Bronchial epithelial cell (primary cell): ENCODE results near the gene SLC5A5. TPM values are rescaled to one million over a fixed set of nuclear protein-coding genes. Genes with fewer than 3 reads are reported as not detected.

ENCODE experiments used
- DNase-seq: peaks from one replicate; pipeline ENCODE4 v3.0.0-alpha.2; 2010; ENCODE audit warnings: low read depth
- FAIRE-seq: peaks from 2 replicates; lab custom pipeline; 2011; peaks lifted over from hg19 to GRCh38; lab: Jason Lieb, UNC
- H3K27me3 ChIP-seq: 2 replicates; pipeline ENCODE4 v1.5.1; 2011; ENCODE audit warnings: low read length; ENCODE audit not compliant: control insufficient read depth, insufficient read depth
- H3K36me3 ChIP-seq: 2 replicates; pipeline ENCODE4 v1.5.1; 2011; ENCODE audit warnings: low read length; ENCODE audit not compliant: control insufficient read depth, insufficient read depth
- H3K4me3 ChIP-seq: 2 replicates; pipeline ENCODE4 v1.5.1; 2011; ENCODE audit warnings: mild to moderate bottlenecking, low read depth, low read length, control low read depth
- CTCF ChIP-seq: IDR thresholded peaks from 2 replicates; pipeline ENCODE4 v1.5.1; 2011; ENCODE audit warnings: mild to moderate bottlenecking, moderate library complexity, low read length, control low read depth, inconsistent platforms; ENCODE audit not compliant: insufficient read depth, severe bottlenecking
- total RNA-seq: library from RNA; depleted of rRNA; stranded (reverse); fragments of >200 nt; gene quantifications from 2 replicates; pipeline ENCODE4 v1.2.1, GENCODE V29; 2014

SLC5A5 gene
- total RNA-seq, 1 donor from 2014 or later: under 0.01 TPM

DNA sequence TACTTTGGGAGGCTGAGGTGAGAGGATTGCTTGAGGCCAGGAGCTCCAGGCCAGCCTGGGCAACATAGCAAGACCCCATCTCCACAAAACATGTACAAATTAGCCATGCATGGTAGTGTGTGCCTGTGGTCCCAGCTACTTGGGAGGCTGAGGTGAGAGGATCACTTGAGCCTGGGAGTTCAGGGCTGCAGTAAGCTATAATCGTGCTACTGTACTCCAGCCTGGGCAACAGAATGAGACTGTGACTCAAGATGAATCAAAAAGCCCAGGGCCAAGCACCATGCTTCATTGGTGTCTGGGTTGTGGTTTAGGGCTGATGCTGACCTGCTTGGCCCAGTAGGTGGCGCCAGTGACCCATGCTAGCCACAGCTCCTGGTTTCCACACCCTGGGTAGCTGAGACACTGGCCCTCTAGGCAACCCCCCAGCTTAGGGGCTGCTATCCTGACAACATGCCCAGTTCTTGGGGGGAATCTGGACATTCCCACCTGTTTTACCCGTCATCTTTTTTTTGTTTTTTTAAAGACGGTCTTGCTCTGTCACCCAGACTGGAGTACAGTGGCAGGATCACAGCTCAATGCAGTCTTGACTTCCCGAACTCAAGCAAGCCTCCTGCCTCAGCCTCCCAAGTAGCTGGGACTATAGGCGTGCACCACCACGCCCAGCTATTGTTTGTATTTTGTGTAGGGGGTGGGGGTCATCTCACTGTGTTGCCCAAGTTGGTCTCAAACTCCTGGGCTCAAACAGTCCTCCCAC lies 66.5 kb downstream of the SLC5A5 start:
- FAIRE-seq (peak; percentile 72), DNase-seq (peak; percentile 89)
- peak; percentile 99 for TF ChIP-seq CTCF
- Histone ChIP-seq H3K4me3 (no peak overlapping the region), H3K36me3 (peaks cover 4% of the 10 kb centered on the region), H3K27me3 (no peaks in the 10 kb centered on the region)

GRCh38 chr19:17942181-17942580 lies 70.4 kb downstream of the SLC5A5 start:
- Histone ChIP-seq H3K36me3 (peaks cover 5% of the 10 kb centered on the region), H3K27me3 (no peaks in the 10 kb centered on the region), H3K4me3 (no peak overlapping the region)
- no peak for TF ChIP-seq CTCF
- FAIRE-seq (no peak), DNase-seq (no peak)

GRCh38 chr19:17942582-17943273 lies 71.0 kb downstream of the SLC5A5 start:
- peaks cover 5% of the 10 kb centered on the region for H3K36me3 ChIP-seq
- no peak overlapping the region for H3K4me3 ChIP-seq

DNA sequence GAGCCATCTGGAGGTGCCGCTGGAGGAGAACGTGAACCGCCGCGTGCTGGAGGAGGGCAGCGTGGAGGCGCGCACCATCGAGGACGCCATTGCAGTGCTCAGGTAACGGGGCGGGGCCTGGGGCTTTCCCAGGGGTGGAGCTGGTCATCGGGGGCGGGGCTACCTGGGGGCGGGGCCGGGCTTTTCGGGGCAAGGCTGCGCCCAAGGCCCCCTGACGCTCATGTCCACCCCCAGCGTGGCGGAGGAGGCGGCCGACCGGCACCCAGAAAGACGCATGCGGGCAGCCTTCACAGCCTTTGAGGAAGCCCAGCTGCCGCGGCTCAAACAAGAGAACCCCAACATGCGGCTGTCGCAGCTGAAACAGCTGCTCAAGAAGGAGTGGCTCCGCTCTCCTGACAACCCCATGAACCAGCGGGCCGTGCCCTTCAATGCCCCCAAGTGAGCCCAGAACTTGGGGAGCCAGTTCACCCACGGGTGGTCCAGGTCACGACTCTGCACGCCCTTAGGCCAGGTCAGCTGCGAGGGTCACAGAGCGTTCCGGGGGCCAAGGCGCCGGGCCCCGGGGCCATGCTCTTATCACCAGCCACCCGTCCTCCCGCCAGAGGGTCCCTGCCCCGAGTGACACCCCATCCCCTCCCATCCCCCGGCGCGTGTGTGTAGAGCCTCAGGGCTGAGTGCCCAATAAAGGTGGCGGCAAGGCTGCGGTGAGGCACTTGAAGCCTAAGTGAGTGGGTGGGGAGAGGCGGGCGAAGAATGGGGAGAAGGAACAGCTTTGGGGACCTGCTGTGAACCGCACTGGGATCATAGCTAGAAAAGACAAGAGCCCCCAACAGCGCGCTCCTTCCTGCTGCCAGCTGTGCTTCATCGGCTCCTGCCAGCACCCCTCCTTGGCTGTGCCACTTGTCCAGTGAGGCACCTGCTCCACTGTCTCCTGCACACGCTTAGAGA lies 71.8 kb downstream of the SLC5A5 start:
- Histone ChIP-seq H3K4me3 (no peak overlapping the region), H3K27me3 (no peaks in the 10 kb centered on the region), H3K36me3 (peaks cover 5% of the 10 kb centered on the region)
- FAIRE-seq (no peak), DNase-seq (no peak)
- TF ChIP-seq CTCF: no peak

More at GRCh38 chr19:17942582-17943273, 71.0 kb downstream of the SLC5A5 start:
- DNase-seq (no peak), FAIRE-seq (no peak)
- TF ChIP-seq CTCF: no peak
- no peaks in the 10 kb centered on the region for H3K27me3 ChIP-seq

- no peak for TF ChIP-seq CTCF
- peak; percentile 99 for FAIRE-seq
- peak; percentile 83 for DNase-seq
- Histone ChIP-seq H3K36me3 (peaks cover 5% of the 10 kb centered on the region), H3K27me3 (peaks cover 5% of the 10 kb centered on the region), H3K4me3 (no peak overlapping the region)
Observed at GRCh38 chr19:17944301-17944700, 72.6 kb downstream of the SLC5A5 start.

Other genes with a start within 250 kb of the SLC5A5 start
- under 0.01 TPM in 1 of 2 replicates, not detected in the other for gene UNC13A, start 183.6 kb upstream of the SLC5A5 start, total RNA-seq
- gene MAP1S, start 152.5 kb upstream of the SLC5A5 start, total RNA-seq: 3.7 and 15.9 TPM in 2 replicates
- gene FCHO1, start 120.5 kb upstream of the SLC5A5 start, total RNA-seq: 0.26 and 0.90 TPM in 2 replicates
- 11.6 and 27.4 TPM in 2 replicates for gene B3GNT3, start 76.8 kb upstream of the SLC5A5 start, total RNA-seq
- gene INSL3, start 50.4 kb upstream of the SLC5A5 start, total RNA-seq: not detected in 2 replicates
- gene JAK3, start 24.0 kb upstream of the SLC5A5 start, total RNA-seq: 0.26 TPM in 2 replicates
- 1,530 and 1,590 TPM in 2 replicates for gene RPL18A, start 12.0 kb upstream of the SLC5A5 start, total RNA-seq
- gene CCDC124, start 61.1 kb downstream of the SLC5A5 start, total RNA-seq: 37.9 and 62.2 TPM in 2 replicates
- not detected in 2 replicates for gene KCNN1, start 95.2 kb downstream of the SLC5A5 start, total RNA-seq
- gene ARRDC2, start 136.2 kb downstream of the SLC5A5 start, total RNA-seq: 6.1 and 7.2 TPM in 2 replicates
- gene IL12RB1, start 215.0 kb downstream of the SLC5A5 start, total RNA-seq: under 0.01 TPM in 1 of 2 replicates, not detected in the other
- 0.79 and 2.2 TPM in 2 replicates for gene MAST3, start 225.8 kb downstream of the SLC5A5 start, total RNA-seq